GM12878 (cell line): ENCODE results near the gene ANXA2R. TPM values are rescaled to one million over a fixed set of nuclear protein-coding genes. Genes with fewer than 3 reads are reported as not detected.

Experiments used
- CBFB ChIP-seq: IDR thresholded peaks from 2 replicates; pipeline ENCODE4 v1.6.1; 2016; ENCODE audit warnings: antibody characterized with exemption, low read depth
- CBX5 ChIP-seq: sonication (generic); IDR thresholded peaks from 2 replicates; pipeline ENCODE4 v1.6.1; 2016; ENCODE audit warnings: low read depth, moderate library complexity, mild to moderate bottlenecking, inconsistent platforms
- CHD1 ChIP-seq: IDR thresholded peaks from 2 replicates; pipeline ENCODE4 v1.6.1; 2012; ENCODE audit warnings: low read depth, low read length, improper control_type of control experiment
- DPF2 ChIP-seq: fragments of 450-650 bp; IDR thresholded peaks from 2 replicates; pipeline ENCODE4 v1.6.1; 2017; ENCODE audit warnings: mild to moderate bottlenecking
- EGR1 ChIP-seq, 2 experiments: IDR thresholded peaks; 1 replicate in 1 of 2; 2 replicates in 1 of 2; pipeline ENCODE4 v1.6.1; 2011 to 2012; ENCODE audit warnings: low read depth in 2 of 2, low read length in 2 of 2, borderline replicate concordance in 1 of 2, mild to moderate bottlenecking in 1 of 2, moderate library complexity in 1 of 2
- HDAC2 ChIP-seq: fragments of 200-600 bp; sonication (generic); IDR thresholded peaks from 2 replicates; pipeline ENCODE4 v1.6.1; 2017
- HDAC6 ChIP-seq: fragments of 200-600 bp; sonication (generic); IDR thresholded peaks from one replicate; pipeline ENCODE4 v1.8.0; 2017; ENCODE audit warnings: antibody characterized with exemption; ENCODE audit not compliant: unreplicated experiment
- IKZF2 ChIP-seq, 2 experiments: fragments of 450-650 bp; IDR thresholded peaks; 2 replicates each; pipeline ENCODE4 v1.6.1; 2017; ENCODE audit warnings: mild to moderate bottlenecking in 2 of 2, moderate library complexity in 2 of 2
- JUNB ChIP-seq: IDR thresholded peaks from 2 replicates; pipeline ENCODE4 v1.6.1; 2016; ENCODE audit warnings: antibody characterized with exemption, mild to moderate bottlenecking
- KAT2A ChIP-seq: conservative IDR thresholded peaks from 2 replicates; pipeline ENCODE4 v1.6.1; 2011; ENCODE audit warnings: low read depth, low read length; ENCODE audit not compliant: control insufficient read depth
- KDM1A ChIP-seq: fragments of 200-600 bp; sonication (generic); IDR thresholded peaks from 2 replicates; pipeline ENCODE4 v1.6.1; 2016; ENCODE audit warnings: borderline replicate concordance
- KLF5 ChIP-seq: fragments of 450-650 bp; IDR thresholded peaks from 2 replicates; pipeline ENCODE4 v1.6.1; 2014; ENCODE audit warnings: mild to moderate bottlenecking; ENCODE audit not compliant: partially characterized antibody
- LARP7 ChIP-seq: fragments of 450-650 bp; IDR thresholded peaks from 2 replicates; pipeline ENCODE4 v1.6.1; 2017; ENCODE audit warnings: mild to moderate bottlenecking
- NR2C1 ChIP-seq: fragments of 450-650 bp; IDR thresholded peaks from 2 replicates; pipeline ENCODE4 v1.6.1; 2017; ENCODE audit warnings: antibody characterized with exemption, mild to moderate bottlenecking, moderate library complexity
- NR2F1 ChIP-seq: fragments of 450-650 bp; conservative IDR thresholded peaks from 2 replicates; pipeline ENCODE4 v1.6.1; 2017; ENCODE audit warnings: mild to moderate bottlenecking
- NRF1 ChIP-seq: conservative IDR thresholded peaks from 2 replicates; pipeline ENCODE4 v1.6.1; 2011; ENCODE audit warnings: mild to moderate bottlenecking, low read depth, low read length, improper control_type of control experiment
- PAX5 ChIP-seq: IDR thresholded peaks from 2 replicates; pipeline ENCODE4 v1.6.1; 2011; ENCODE audit warnings: low read depth, low read length, borderline replicate concordance
- PML ChIP-seq: IDR thresholded peaks from 2 replicates; pipeline ENCODE4 v1.6.1; 2012; ENCODE audit warnings: low read length, inconsistent platforms
- POLR2AphosphoS5 ChIP-seq: IDR thresholded peaks from 2 replicates; pipeline ENCODE4 v1.6.1; 2011; ENCODE audit warnings: mild to moderate bottlenecking, low read length, inconsistent platforms
- RBBP5 ChIP-seq: fragments of 200-600 bp; sonication (generic); conservative IDR thresholded peaks from 2 replicates; pipeline ENCODE4 v1.6.1; 2016
- SIN3A ChIP-seq: IDR thresholded peaks from 2 replicates; pipeline ENCODE4 v1.6.1; 2012; ENCODE audit warnings: low read depth, low read length, improper control_type of control experiment
- SIX5 ChIP-seq: IDR thresholded peaks from 2 replicates; pipeline ENCODE4 v1.6.1; 2011; ENCODE audit warnings: mild to moderate bottlenecking, low read depth, low read length, moderate library complexity; ENCODE audit not compliant: severe bottlenecking
- SKIL ChIP-seq: fragments of 450-650 bp; IDR thresholded peaks from 2 replicates; pipeline ENCODE4 v1.6.1; 2017; ENCODE audit warnings: mild to moderate bottlenecking, low read depth, inconsistent platforms; ENCODE audit not compliant: poor library complexity, severe bottlenecking
- SP1 ChIP-seq: IDR thresholded peaks from one replicate; pipeline ENCODE4 v1.6.1; 2011; ENCODE audit warnings: low read depth, low read length
- TAF1 ChIP-seq: IDR thresholded peaks from 2 replicates; pipeline ENCODE4 v1.6.1; 2011; ENCODE audit warnings: mild to moderate bottlenecking, low read depth, low read length, borderline replicate concordance
- ZZZ3 ChIP-seq: IDR thresholded peaks from 2 replicates; pipeline ENCODE4 v1.6.1; 2011; ENCODE audit warnings: low read depth; ENCODE audit not compliant: control insufficient read depth, insufficient read length
- polyA plus RNA-seq, 11 experiments: library from polyadenylated mRNA; depleted of rRNA in 4 of 11; unstranded in 6 of 11; stranded (reverse) in 5 of 11; fragments of >200 nt; fragmentation: Nextera tagmentation in 4 of 11; fragmentation: Illumina TruSeq in 1 of 11; extraction: Ambion mirVana in 4 of 11; extraction: Trizol in 1 of 11; gene quantifications; 1 replicate in 1 of 11; 2 replicates in 10 of 11; pipeline versions ENCODE4 v1.2.1 to v1.2.3, GENCODE V29; 2011 to 2016; ENCODE audit warnings: inconsistent platforms in 2 of 11, missing spikeins in 2 of 11, low read depth in 1 of 11
- total RNA-seq, 4 experiments: library from RNA; depleted of rRNA in 3 of 4; stranded (reverse); fragments of >200 nt in 3 of 4; fragmentation: Illumina TruSeq in 1 of 4; extraction: Trizol in 1 of 4; gene quantifications; 2 replicates each; pipeline versions ENCODE4 v1.2.1 to v1.2.3, GENCODE V29; 2013 to 2021
- TF ChIP-seq, protein P1 (sequence below): fragments of 450-650 bp; IDR thresholded peaks from 2 replicates; pipeline ENCODE4 v1.6.1; 2017; ENCODE audit warnings: mild to moderate bottlenecking
- TF ChIP-seq, protein P2 (sequence below): IDR thresholded peaks from 2 replicates; pipeline ENCODE4 v1.6.1; 2011; ENCODE audit warnings: mild to moderate bottlenecking, low read depth, low read length, moderate library complexity; ENCODE audit not compliant: insufficient replicate concordance

The ANXA2R gene
- total and polyA plus RNA-seq, 10 of the 15 experiments (the other 5 are each of a cell fraction or from before 2014, with no cell fraction given), result 2.3 to 7.8 (median 4.4) TPM

- no peak for TF ChIP-seq HDAC6
- TF ChIP-seq SIX5, result no peak
- TF ChIP-seq CBFB, result peak; percentile 34; the same call in 1 of the 2 replicates
- no peak for TF ChIP-seq RBBP5
- 0 out of 2 replicates have a peak, but pooled peaks have one; percentile 9 for TF ChIP-seq JUNB
- 0 out of 2 replicates have a peak, but pooled peaks have one; percentile 34 for TF ChIP-seq PAX5
- TF ChIP-seq NRF1, result no peak
- TF ChIP-seq, protein P1, sequence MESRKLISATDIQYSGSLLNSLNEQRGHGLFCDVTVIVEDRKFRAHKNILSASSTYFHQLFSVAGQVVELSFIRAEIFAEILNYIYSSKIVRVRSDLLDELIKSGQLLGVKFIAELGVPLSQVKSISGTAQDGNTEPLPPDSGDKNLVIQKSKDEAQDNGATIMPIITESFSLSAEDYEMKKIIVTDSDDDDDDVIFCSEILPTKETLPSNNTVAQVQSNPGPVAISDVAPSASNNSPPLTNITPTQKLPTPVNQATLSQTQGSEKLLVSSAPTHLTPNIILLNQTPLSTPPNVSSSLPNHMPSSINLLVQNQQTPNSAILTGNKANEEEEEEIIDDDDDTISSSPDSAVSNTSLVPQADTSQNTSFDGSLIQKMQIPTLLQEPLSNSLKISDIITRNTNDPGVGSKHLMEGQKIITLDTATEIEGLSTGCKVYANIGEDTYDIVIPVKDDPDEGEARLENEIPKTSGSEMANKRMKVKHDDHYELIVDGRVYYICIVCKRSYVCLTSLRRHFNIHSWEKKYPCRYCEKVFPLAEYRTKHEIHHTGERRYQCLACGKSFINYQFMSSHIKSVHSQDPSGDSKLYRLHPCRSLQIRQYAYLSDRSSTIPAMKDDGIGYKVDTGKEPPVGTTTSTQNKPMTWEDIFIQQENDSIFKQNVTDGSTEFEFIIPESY, result no peak
- no peak for TF ChIP-seq POLR2AphosphoS5
- TF ChIP-seq NR2F1, result no peak
- TF ChIP-seq PML, result no peak
- TF ChIP-seq HDAC2, result no peak
- no peak for TF ChIP-seq DPF2
- TF ChIP-seq KAT2A, result no peak
- peak in 1 of 2 experiments; percentile 35; a peak in 1 of 4 replicates for TF ChIP-seq IKZF2 (IDR thresholded peaks at IDR 0.05)
- TF ChIP-seq NR2C1, result no peak
- TF ChIP-seq KLF5, result no peak
- TF ChIP-seq KDM1A, result no peak
- TF ChIP-seq TAF1, result no peak; the same call in 1 of the 2 replicates
- no peak for TF ChIP-seq SP1
- TF ChIP-seq EGR1 (IDR thresholded peaks at IDR 0.05; ENCODE audit: borderline replicate concordance in 1 of 2, low read depth in 2 of 2, low read length in 2 of 2), result peak in 1 of 2 experiments; percentile 97; a peak in 2 of 3 replicates
- TF ChIP-seq, protein P2, sequence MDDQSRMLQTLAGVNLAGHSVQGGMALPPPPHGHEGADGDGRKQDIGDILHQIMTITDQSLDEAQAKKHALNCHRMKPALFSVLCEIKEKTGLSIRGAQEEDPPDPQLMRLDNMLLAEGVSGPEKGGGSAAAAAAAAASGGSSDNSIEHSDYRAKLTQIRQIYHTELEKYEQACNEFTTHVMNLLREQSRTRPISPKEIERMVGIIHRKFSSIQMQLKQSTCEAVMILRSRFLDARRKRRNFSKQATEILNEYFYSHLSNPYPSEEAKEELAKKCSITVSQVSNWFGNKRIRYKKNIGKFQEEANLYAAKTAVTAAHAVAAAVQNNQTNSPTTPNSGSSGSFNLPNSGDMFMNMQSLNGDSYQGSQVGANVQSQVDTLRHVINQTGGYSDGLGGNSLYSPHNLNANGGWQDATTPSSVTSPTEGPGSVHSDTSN, result no peak
- TF ChIP-seq SKIL, result no peak
- TF ChIP-seq SIN3A, result peak; percentile 86
- no peak for TF ChIP-seq LARP7
- peak; percentile 84; the same call in 1 of the 2 replicates for TF ChIP-seq CHD1
- 0 out of 2 replicates have a peak, but pooled peaks have one; percentile 82 for TF ChIP-seq CBX5
- TF ChIP-seq ZZZ3, result no peak
These were observed at the start of gene ANXA2R (continued) for GRCh38 chr5:43040287-43041098.
